ENCODE results near the gene PHF21B.

GRCh38 chr22:44838316-44839016 lies 171.3 kb downstream of the PHF21B start:
- TF ChIP-seq CTCF (IDR thresholded peaks at IDR 0.05) (no peak), EP300 (IDR thresholded peaks at IDR 0.05) (no peak), POLR2A (IDR thresholded peaks at IDR 0.05) (no peak), POLR2AphosphoS5 (IDR thresholded peaks at IDR 0.05) (no peak)

Measured in suprapubic skin (tissue), 4 donors.